LNCAP (cell line): Measurements from ENCODE around the gene CRYL1.

Experiments
- TF ChIP-seq, protein P1 (sequence below): fragments of 450-650 bp; IDR thresholded peaks from 2 replicates; pipeline ENCODE4 v1.5.1; 2017; ENCODE audit warnings: mild to moderate bottlenecking

The CRYL1 gene

DNA sequence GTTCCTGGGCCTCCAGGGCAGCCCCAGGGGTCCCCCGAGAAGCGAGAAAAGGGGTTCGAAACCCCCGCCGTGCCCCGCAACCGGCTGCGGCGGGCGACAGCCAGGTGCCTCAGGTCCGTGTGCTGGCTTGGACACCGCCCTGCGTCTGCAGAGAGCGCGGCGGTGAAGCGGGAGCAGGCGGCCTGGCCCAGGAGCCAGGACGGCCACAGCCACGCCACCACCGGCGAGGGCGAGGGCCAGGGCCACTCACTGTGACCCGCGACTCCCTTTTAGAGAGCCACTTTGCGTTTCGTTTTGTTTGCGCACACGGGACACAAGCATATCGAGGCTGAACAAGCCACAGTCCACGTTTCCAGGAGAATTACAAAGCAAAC lies 110.4 kb downstream of the CRYL1 start:
- TF ChIP-seq, protein P1, sequence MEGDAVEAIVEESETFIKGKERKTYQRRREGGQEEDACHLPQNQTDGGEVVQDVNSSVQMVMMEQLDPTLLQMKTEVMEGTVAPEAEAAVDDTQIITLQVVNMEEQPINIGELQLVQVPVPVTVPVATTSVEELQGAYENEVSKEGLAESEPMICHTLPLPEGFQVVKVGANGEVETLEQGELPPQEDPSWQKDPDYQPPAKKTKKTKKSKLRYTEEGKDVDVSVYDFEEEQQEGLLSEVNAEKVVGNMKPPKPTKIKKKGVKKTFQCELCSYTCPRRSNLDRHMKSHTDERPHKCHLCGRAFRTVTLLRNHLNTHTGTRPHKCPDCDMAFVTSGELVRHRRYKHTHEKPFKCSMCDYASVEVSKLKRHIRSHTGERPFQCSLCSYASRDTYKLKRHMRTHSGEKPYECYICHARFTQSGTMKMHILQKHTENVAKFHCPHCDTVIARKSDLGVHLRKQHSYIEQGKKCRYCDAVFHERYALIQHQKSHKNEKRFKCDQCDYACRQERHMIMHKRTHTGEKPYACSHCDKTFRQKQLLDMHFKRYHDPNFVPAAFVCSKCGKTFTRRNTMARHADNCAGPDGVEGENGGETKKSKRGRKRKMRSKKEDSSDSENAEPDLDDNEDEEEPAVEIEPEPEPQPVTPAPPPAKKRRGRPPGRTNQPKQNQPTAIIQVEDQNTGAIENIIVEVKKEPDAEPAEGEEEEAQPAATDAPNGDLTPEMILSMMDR, result no peak

DNA sequence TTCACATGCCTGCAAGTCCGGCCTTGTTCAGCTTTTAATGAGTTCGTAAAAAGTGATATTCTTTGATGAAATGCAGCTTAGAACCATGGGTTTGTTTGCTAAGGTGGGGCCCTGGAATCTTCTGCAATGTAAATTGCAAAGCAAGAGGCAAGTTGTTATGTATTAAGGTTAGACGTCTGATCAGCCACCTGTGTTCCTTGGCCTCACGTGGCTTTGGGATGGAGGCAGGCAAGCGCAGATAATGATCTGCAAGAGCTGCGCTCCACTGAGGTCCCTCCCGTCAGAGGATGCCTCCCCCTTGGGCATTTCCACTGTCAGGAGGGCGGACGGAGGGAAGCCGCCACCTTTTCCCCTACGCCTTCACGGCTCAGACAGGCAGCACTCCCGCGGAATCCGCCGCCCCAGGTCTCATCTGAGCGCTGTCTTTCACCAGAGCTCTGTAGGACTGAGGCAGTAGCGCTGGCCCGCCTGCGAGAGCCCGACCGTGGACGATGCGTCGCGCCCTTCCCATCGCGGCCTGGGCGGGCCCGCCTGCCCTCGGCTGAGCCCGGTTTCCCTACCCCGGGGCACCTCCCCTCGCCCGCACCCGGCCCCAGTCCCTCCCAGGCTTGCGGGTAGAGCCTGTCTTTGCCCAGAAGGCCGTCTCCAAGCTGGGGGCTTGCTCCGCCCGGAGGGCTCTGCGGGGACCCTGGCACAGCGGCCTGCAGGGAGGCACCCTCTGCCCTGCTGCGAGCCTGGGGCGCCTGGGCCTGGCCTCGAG lies 110.9 kb downstream of the CRYL1 start:
- TF ChIP-seq, protein P1, result no peak

DNA sequence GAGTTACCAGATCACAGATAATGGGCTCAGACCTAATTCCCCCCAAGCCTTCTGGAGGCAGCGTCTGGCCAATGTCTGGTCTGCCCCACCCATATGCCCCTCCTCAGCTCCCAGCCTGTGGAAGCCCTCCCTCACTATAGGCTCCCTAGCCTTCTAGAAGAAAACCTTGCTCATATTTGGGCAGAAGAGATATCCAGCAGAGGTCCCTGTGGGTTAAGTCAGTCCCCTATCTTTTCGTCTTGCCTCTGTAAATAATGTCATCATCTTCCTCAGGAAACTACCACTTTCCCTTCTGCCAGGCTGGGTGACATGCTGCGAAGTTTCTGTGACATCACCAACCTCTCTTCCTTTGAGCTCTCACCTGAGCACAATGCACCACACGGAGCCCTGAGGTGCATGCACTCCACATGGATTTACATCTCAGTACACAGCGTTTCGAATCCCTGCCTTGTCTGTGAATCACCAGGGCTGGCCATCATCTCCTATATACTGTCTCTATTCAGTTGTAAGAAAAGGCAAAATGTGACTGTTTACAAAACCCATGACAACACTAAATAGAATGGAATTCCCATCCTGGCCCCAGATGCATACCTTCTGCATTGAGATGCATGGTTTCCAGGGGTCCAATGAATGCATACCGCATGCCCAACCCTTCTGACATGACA lies 112.8 kb downstream of the CRYL1 start:
- TF ChIP-seq, protein P1, result no peak

DNA sequence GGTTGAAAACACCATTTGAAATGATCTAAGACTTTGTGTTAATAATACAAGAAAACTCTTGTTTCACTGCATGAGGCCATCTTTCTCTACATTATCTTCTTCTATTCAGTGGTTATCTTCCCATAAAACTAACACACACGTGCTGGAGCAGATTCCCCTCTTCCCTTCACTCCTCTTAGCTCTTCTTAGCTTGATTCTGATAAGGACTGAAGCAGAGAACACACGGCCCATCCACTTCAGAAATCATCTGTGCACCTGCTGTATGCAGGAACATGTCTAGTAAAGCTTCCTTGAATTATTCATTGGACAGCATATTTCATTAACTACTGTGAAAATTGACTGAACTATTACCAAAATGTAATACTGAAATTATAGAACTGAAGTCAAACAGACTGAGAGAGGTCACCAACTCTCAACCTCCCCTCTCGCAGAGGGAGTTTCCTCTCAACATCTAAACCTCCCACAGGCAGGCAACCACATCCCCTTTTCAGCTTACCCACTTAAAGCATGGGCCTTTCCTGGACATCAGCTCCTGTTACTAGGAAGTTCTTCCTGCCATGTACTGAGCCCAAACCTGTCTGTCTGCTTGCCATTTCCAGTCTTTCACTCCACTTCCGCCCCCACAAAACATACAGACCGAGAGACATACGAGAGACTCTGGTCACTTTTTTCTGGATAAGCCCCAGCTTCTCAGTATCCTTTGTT lies 113.9 kb downstream of the CRYL1 start:
- TF ChIP-seq, protein P1, result no peak

DNA sequence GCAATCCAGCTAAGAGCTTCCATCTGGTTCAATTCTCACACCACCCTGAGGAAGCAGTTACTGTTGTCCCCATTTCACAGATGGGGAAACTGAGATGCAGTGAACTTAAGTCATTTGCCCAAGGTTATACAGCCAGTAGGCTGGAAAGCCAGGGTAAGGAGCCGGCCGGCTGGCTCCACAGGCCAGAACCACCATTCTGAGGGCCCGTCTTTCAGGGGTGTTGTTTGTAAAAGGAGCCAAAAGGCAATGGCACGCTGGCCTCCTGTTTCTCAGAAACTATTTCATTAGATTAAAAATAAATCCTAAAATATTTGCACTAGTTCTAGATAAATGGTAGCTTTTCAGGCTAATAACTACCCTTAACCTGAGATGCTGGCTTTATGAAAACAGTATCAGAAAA lies 114.9 kb downstream of the CRYL1 start:
- TF ChIP-seq, protein P1, result no peak

DNA sequence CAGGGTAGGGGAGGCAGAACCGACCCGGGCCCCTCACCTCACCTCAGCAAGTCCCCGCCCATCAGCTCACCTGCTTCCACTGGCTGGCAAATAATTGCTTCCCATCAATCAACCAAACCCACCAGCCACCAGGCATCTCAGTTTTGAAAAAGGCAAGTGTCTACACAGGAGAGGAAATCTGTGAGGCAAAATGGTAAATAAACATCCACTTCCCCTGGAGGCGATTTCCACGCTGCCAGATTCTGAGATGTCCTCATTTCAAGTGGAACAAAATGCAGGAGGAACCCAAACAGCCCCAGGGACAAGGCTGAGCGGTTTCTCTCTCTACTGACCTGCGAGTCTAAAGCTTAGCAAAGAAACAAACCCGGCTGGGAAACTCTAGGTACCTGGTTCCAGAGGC lies 117.5 kb downstream of the CRYL1 start:
- TF ChIP-seq, protein P1, result no peak

DNA sequence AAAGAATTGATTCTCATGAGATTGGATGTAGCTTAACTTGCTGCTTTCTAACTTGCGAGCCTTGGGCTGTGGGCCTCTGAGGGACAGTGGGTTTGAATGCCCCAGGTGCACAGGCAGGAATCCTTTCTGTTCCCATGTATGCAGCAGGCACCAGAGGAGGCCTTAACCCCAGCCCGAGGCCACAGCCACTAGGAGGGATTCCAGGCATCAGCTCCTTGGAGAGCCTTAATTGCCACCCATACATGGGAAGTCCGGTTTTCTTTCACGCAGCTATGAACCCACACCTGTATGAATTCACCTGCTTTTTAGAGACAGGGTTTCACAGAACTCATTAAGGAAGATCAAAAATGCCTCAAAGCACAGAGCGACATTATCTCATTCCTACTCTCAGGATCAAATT lies 117.9 kb downstream of the CRYL1 start:
- TF ChIP-seq, protein P1, result no peak
